GM12873 (cell line): ENCODE data around the gene ERC2.

Experiments used
- TF ChIP-seq, protein P1 (sequence below): IDR thresholded peaks from 2 replicates; pipeline ENCODE4 v1.5.1; 2012; ENCODE audit warnings: low read depth, mild to moderate bottlenecking, moderate library complexity, low read length, control low read depth; ENCODE audit not compliant: insufficient read depth; ENCODE audit errors: missing control alignments

Gene ERC2

DNA sequence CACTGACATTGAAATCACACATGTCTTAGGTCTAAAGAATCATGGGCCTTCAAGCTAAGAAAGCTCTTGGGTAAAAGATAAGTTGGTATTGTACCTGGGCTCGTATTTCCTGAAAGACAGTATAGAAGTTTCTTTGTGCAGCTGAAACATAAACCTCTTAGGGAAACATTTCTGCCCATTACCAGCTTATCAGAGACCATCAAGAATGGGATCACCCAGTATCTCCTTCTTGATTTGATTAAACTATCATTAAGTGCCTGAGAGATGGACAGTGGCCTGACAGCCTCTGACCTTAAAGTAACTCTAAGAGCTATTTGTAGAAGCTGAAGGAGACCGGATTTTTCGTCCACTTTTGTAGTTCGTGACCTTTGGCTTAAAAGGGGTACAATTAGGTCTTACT lies 265.3 kb downstream of the ERC2 start:
- TF ChIP-seq, protein P1, sequence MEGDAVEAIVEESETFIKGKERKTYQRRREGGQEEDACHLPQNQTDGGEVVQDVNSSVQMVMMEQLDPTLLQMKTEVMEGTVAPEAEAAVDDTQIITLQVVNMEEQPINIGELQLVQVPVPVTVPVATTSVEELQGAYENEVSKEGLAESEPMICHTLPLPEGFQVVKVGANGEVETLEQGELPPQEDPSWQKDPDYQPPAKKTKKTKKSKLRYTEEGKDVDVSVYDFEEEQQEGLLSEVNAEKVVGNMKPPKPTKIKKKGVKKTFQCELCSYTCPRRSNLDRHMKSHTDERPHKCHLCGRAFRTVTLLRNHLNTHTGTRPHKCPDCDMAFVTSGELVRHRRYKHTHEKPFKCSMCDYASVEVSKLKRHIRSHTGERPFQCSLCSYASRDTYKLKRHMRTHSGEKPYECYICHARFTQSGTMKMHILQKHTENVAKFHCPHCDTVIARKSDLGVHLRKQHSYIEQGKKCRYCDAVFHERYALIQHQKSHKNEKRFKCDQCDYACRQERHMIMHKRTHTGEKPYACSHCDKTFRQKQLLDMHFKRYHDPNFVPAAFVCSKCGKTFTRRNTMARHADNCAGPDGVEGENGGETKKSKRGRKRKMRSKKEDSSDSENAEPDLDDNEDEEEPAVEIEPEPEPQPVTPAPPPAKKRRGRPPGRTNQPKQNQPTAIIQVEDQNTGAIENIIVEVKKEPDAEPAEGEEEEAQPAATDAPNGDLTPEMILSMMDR: no peak

DNA sequence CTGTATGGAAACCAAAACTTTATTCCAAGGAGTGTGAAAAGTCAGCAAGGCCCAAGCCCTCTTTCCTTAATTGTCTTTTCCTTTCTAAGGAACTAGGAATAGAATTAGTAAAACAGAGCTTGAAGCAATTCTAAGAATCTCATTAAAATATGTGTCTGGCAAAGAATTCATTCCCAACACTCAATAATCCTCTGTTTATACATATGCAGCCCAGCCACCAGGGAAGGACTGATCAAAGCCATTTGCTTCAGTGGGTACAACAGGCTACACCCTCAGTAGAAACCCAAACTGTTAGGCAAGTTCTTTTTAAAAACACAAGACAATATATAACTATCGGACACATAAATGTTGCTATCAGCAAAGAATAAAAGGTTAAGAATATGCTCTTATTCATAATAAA lies 266.9 kb downstream of the ERC2 start:
- TF ChIP-seq, protein P1: no peak

DNA sequence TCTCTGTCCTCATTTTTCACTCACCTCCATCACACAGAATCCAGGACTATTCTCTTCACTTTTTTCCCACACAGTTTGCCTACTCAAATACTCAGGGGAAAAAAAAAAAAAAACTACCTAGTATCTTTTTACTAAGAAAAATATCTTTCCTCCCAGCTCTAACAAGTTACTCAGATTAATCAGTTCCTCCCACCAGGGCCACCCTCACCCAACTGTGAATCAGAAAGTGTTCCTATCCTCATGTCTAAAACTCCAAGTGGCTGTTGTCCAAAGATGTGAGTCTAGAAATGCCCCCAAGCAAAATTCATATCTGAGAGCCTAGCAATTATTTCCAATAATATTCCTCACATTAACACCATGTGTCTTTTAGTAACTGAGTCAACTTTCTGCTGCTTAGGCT lies 268.0 kb downstream of the ERC2 start:
- TF ChIP-seq, protein P1: no peak

DNA sequence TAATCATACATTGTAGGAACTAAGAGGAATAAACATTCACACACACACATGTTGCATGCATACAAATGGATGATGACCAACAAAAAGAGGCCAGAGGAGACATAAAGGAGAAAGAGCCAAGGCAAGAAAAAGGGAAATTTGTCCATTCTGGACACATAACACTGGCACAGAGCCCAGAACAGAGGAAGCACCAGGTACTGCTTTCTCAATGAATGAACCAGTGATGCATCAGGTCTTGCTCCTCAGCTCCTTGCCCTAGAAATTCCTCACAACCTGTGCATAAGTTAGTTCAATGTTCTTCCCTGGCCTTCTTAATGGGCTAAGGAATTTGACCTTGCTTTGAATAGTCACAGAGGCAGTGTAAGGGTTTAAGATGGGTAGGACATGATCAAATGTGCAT lies 270.3 kb downstream of the ERC2 start:
- TF ChIP-seq, protein P1: no peak

DNA sequence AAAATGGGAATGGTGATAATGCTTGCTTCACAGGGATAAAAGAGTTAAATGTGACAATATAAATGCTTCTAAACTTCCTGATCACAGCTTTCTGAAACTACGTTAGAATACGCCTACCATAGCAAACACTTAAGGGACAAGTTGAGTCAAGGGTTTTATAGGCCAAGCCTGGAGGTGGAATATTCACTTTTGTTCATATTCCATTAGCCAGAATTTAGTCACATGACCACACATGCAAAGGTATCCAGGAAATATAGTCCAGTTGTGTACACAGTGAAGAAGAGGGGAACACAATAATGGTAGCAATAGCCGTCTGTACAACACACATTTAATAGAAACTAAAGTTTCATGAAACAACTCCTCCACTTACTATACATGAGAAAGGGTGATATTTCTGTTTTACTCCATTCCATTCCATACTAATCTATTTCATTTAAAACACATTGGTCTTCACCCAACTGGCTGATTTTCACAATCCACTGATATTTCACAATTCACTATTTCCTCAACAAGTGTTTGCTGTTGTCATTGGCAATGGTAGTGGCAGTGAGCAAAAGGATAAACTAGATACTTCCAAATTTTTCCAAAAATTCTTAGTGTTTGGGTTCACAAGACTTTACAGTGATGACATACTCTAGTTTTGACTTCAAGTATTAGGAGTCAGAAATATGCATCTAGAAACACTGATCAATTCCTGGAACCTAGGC lies 270.9 kb downstream of the ERC2 start:
- TF ChIP-seq, protein P1: no peak

DNA sequence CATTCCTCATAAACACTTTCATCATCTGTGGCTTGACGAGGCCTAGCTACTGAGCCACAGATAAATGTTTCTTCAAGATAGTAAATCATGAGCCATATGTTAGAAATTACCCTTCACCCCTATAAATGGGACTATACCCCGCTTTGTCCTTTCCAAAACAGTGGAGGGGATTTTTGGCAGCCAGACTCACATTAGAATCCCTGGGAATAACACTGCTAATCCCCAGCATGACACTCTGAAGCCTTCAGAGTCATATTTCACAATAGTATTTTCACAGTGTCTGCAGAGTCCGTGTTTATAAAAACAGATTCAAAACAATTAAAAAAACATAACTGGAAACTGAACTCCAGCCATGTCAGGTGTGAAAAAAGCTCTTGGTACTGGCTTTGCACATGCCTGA lies 271.6 kb downstream of the ERC2 start:
- TF ChIP-seq, protein P1: no peak

DNA sequence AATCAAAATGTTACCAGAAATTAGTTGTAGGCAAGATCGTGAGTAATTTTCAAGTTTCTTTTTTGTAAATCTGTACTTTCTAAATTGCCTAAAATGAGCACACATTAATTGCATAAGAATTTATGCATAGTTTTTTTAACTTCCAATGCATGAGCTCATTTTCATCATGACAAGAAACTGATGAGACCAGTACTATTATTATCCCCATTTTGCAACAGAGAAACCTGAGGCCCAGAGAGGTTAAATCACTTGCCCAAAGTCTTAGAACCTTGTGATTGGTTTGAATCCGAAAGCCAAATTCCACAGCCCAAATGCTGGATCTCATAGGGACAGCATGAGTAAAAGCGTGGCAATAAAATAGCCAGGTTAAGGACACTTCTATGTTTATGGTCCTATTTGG lies 274.7 kb downstream of the ERC2 start:
- TF ChIP-seq, protein P1: no peak
